NT2/D1 (cell line): ENCODE measurements around the gene AGPS.

Experiments
- SUZ12 ChIP-seq: IDR thresholded peaks from 2 replicates; pipeline ENCODE4 v1.6.1; 2011; ENCODE audit not compliant: insufficient read length, insufficient read depth; ENCODE audit errors: extremely low read depth
- YY1 ChIP-seq: IDR thresholded peaks from 2 replicates; pipeline ENCODE4 v1.6.1; 2011; ENCODE audit not compliant: insufficient read length, insufficient read depth
- ZNF274 ChIP-seq: IDR thresholded peaks from 2 replicates; pipeline ENCODE4 v1.6.1; 2011; ENCODE audit warnings: mild to moderate bottlenecking, low read depth, low read length

DNA sequence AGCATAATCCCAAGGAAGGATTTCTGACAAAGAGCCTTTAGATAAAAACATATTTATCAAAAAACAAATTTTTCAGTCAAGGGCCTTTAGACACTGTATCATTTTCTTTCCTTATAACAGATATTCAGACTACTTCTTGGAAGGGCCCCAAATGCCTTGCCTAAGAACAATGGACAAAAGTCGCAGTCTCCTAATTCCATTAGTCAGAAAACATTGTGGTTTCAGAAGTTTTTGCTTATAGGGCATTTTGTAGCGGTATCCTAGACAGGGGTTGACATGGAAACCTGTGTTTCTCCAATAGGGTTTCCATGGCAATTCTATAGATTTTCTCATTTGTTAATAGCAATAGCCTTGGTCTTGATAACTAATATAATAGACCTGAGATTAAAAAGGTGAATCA lies 36.7 kb upstream of the AGPS start:
- TF ChIP-seq SUZ12: no peak
- no peak for TF ChIP-seq YY1
- TF ChIP-seq ZNF274: no peak
